IMR-90 (cell line): ENCODE results near the gene CT45A6. TPM values are rescaled to one million over a fixed set of nuclear protein-coding genes. Genes with fewer than 3 reads are reported as not detected.
"Not testable (repeated sequence)": the region's sequence is repeated elsewhere in the genome, so short reads cannot be mapped to it uniquely, and the experiment has no call there.

Source experiments
- ATAC-seq: fragments of 200-7000 bp; cut with Tn5 transposase; 2 replicates; pipeline ENCODE4 v1.9.1; 2020; ENCODE audit warnings: low read depth, mild to moderate bottlenecking, moderate library complexity
- Bru-seq: library from RNA; stranded (reverse); fragments of 400-500 nt; gene quantifications from one replicate; lab custom pipeline; 2021; lab: Mats Ljungman, UMichigan
- BruChase-seq, 2 experiments: library from RNA; stranded (reverse); fragments of 400-500 nt; gene quantifications; one replicate each; lab custom pipeline; 2021; lab: Mats Ljungman, UMichigan
- BruUV-seq: library from RNA; stranded (reverse); fragments of 400-500 nt; replicated peaks from 2 replicates; lab custom pipeline; 2021; lab: Mats Ljungman, UMichigan
- CTCF ChIA-PET: fragments of 300-600 bp; formaldehyde crosslinking; extraction: SDS; loops from one replicate; lab custom pipeline; 2021; ENCODE audit warnings: antibody characterized with exemption; lab: Yijun Ruan, JAX
- POLR2A ChIA-PET: fragments of 300-600 bp; sonication (Branson Sonifier 250); formaldehyde crosslinking; loops from one replicate; lab custom pipeline; 2022; ENCODE audit warnings: antibody characterized with exemption; ENCODE audit not compliant: unreplicated experiment; lab: Charles Lee
- DNase-seq: peaks from one replicate; pipeline ENCODE4 v3.0.0; 2013
- H2AFZ ChIP-seq: replicated peaks from 2 replicates; pipeline ENCODE3; 2013; ENCODE audit warnings: low read length, mild to moderate bottlenecking; ENCODE audit not compliant: poor library complexity
- H2AK5ac ChIP-seq: 2 replicates; pipeline ENCODE4 v1.6.1; 2013; ENCODE audit warnings: low read depth, low read length, inconsistent platforms
- H2AK9ac ChIP-seq: replicated peaks from 2 replicates; pipeline ENCODE3; 2013; ENCODE audit warnings: mild to moderate bottlenecking, low read depth, low read length, moderate library complexity; ENCODE audit not compliant: poor library complexity
- H2BK120ac ChIP-seq: 2 replicates; pipeline ENCODE4 v1.6.1; 2013; ENCODE audit warnings: low read depth, low read length, inconsistent platforms
- H2BK15ac ChIP-seq: 3 replicates; pipeline ENCODE4 v1.6.1; 2013; ENCODE audit warnings: low read depth, low read length, inconsistent platforms
- H2BK20ac ChIP-seq: 2 replicates; pipeline ENCODE4 v1.6.1; 2013; ENCODE audit warnings: low read depth, mild to moderate bottlenecking, inconsistent platforms, low read length, moderate library complexity
- H2BK5ac ChIP-seq: 2 replicates; pipeline ENCODE4 v1.6.1; 2013; ENCODE audit warnings: mild to moderate bottlenecking, low read depth, low read length, inconsistent platforms; ENCODE audit not compliant: poor library complexity, severe bottlenecking
- H3K14ac ChIP-seq: replicated peaks from 2 replicates; pipeline ENCODE4 v1.6.1; 2013; ENCODE audit warnings: low read depth, low read length, inconsistent platforms
- H3K18ac ChIP-seq: 2 replicates; pipeline ENCODE4 v1.6.1; 2013; ENCODE audit warnings: low read depth, low read length, control low read depth
- H3K23ac ChIP-seq: 2 replicates; pipeline ENCODE4 v1.6.1; 2013; ENCODE audit warnings: low read depth, low read length, inconsistent platforms
- H3K27ac ChIP-seq: 2 replicates; pipeline ENCODE4 v1.5.1; 2013; ENCODE audit warnings: mild to moderate bottlenecking, control low read depth, low read length; ENCODE audit not compliant: insufficient read depth
- H3K27me3 ChIP-seq: 2 replicates; pipeline ENCODE4 v1.6.1; 2013; ENCODE audit warnings: low read length; ENCODE audit not compliant: control insufficient read depth, insufficient read depth
- H3K36me3 ChIP-seq: 2 replicates; pipeline ENCODE4 v1.6.1; 2013; ENCODE audit warnings: low read length, mixed read lengths; ENCODE audit not compliant: control insufficient read depth, insufficient read depth
- H3K4ac ChIP-seq: 2 replicates; pipeline ENCODE4 v1.6.1; 2013; ENCODE audit warnings: low read depth, low read length, inconsistent platforms
- H3K4me1 ChIP-seq: 2 replicates; pipeline ENCODE4 v1.6.1; 2013; ENCODE audit warnings: low read length, mixed read lengths; ENCODE audit not compliant: control insufficient read depth, insufficient read depth
- H3K4me2 ChIP-seq: 2 replicates; pipeline ENCODE4 v1.6.1; 2013; ENCODE audit warnings: low read depth, mild to moderate bottlenecking, control low read depth, low read length, moderate library complexity
- H3K4me3 ChIP-seq: 2 replicates; pipeline ENCODE4 v1.5.1; 2013; ENCODE audit warnings: low read depth, mild to moderate bottlenecking, control low read depth, low read length, moderate library complexity; ENCODE audit not compliant: insufficient read depth
- H3K56ac ChIP-seq: 2 replicates; pipeline ENCODE4 v1.6.1; 2013; ENCODE audit warnings: low read length, inconsistent platforms; ENCODE audit not compliant: insufficient read depth; ENCODE audit errors: extremely low read depth
- H3K79me1 ChIP-seq, 2 experiments: 2 replicates each; pipeline ENCODE4 v1.6.1; 2013; ENCODE audit warnings: low read length in 2 of 2, inconsistent platforms in 1 of 2, low read depth in 1 of 2
- H3K9ac ChIP-seq: 2 replicates; pipeline ENCODE4 v1.6.1; 2013; ENCODE audit warnings: low read depth, low read length, control low read depth
- H3K9me1 ChIP-seq: 2 replicates; pipeline ENCODE4 v1.6.1; 2013; ENCODE audit warnings: low read length, inconsistent platforms; ENCODE audit not compliant: insufficient read depth
- H3K9me3 ChIP-seq: 2 replicates; pipeline ENCODE4 v1.6.1; 2013; ENCODE audit warnings: low read length; ENCODE audit not compliant: control insufficient read depth, insufficient read depth
- H4K20me1 ChIP-seq: 2 replicates; pipeline ENCODE4 v1.6.1; 2013; ENCODE audit warnings: low read length, inconsistent platforms; ENCODE audit not compliant: insufficient read depth
- H4K5ac ChIP-seq: 2 replicates; pipeline ENCODE4 v1.6.1; 2013; ENCODE audit warnings: mild to moderate bottlenecking, low read depth, low read length, control low read depth
- H4K8ac ChIP-seq, 2 experiments: 2 replicates each; pipeline ENCODE4 v1.6.1; 2013; ENCODE audit warnings: low read depth in 2 of 2, low read length in 2 of 2, control low read depth in 1 of 2, inconsistent platforms in 1 of 2
- H4K91ac ChIP-seq: 2 replicates; pipeline ENCODE4 v1.6.1; 2013; ENCODE audit warnings: low read depth, low read length, inconsistent platforms; ENCODE audit not compliant: insufficient read depth
- WGBS, 2 experiments: methylation state at CpG; one replicate each; pipeline versions ENCODE4 v1.1.5 to v1.1.7; 2013; ENCODE audit warnings: missing lambda C conversion rate in 2 of 2; ENCODE audit not compliant: insufficient read length in 1 of 2; ENCODE audit errors: extremely low coverage in 2 of 2; 5-methylcytosine and 5-hydroxymethylcytosine counted together
- dilution Hi-C: fragments of 300-500 bp; cut with HindIII; formaldehyde crosslinking; loops from one replicate; pipeline ENCODE4 v1.14.3; 2018; ENCODE audit warnings: low sequenced_read_pairs; ENCODE audit not compliant: unreplicated experiment
- in situ Hi-C: fragments of 300-500 bp; cut with MboI; formaldehyde crosslinking; loops from 3 replicates; pipeline ENCODE4 v1.14.3; 2019; ENCODE audit warnings: low sequenced_read_pairs, inconsistent platforms, mixed read lengths
- intact Hi-C: fragments of 100-400 bp; cut with micrococcal nuclease; formaldehyde crosslinking; loops from 2 replicates; pipeline ENCODE4 v1.10.0; 2022
- long read RNA-seq: library from polyadenylated mRNA; unstranded; transcript quantifications from one replicate; pipeline ENCODE4 v2.0.0, GENCODE V29; 2021; ENCODE audit not compliant: unreplicated experiment
- polyA plus RNA-seq, 3 experiments: library from polyadenylated mRNA; depleted of rRNA; stranded (reverse); fragments of >200 nt; gene quantifications; 2 replicates each; pipeline ENCODE4 v1.2.3, GENCODE V29; 2012; ENCODE audit warnings: low replicate concordance in 1 of 3
- total RNA-seq: library from RNA; depleted of rRNA; stranded (reverse); fragments of >200 nt; gene quantifications from 2 replicates; pipeline ENCODE4 v1.2.3, GENCODE V29; 2012; rRNA removed

Gene CT45A6, protein sequence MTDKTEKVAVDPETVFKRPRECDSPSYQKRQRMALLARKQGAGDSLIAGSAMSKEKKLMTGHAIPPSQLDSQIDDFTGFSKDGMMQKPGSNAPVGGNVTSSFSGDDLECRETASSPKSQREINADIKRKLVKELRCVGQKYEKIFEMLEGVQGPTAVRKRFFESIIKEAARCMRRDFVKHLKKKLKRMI
- not detected in 2 replicates for total RNA-seq
- not detected in 2 replicates for polyA plus RNA-seq (2012; rRNA removed)
- not detected in 2 replicates for polyA plus RNA-seq (2012; cell fraction: cytosol; rRNA removed)
- not detected in 2 replicates for polyA plus RNA-seq (2012; cell fraction: nucleus; rRNA removed; ENCODE audit: low replicate concordance)
- Bru-seq, nascent RNA: not detected
- BruChase-seq, experiment 1, labeled RNA remaining after a 6-hour chase: not detected
- BruChase-seq, experiment 2, labeled RNA remaining after a 2-hour chase: not detected
- long read RNA-seq: 0 reads

DNA sequence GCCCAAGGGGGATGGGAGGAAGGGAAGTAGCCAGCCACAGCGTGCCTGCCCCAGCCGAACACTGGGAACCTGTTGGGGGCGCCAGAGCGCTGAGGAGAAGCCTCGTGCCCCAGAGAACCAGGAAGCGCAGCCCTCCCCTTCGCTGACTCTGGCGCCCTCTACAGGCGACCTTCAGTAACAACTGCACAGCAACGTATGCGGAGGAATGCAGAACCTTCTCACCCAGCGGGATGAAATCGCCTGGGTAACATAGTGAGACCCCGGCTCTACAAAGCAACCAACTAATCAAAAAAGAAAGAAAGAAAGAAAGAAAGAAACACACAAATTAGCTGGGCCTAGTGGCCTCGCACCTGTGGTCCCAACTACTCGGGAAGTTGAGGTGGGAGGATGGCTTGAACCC lies at the start of gene CT45A6:
Gene CT45A6 (minus strand): TSS at position 101 of the 400 bp plus-strand sequence. CDS start 3,794 bp downstream, outside the sequence.
- H4K5ac ChIP-seq, H3K27me3 ChIP-seq, H2BK20ac ChIP-seq, H3K4me2 ChIP-seq, ATAC-seq, H3K36me3 ChIP-seq, in situ Hi-C loops, H3K14ac ChIP-seq, CTCF ChIA-PET, H3K18ac ChIP-seq, H3K4ac ChIP-seq, H3K4me1 ChIP-seq, H4K20me1 ChIP-seq, DNase-seq, H2BK120ac ChIP-seq, H3K9me3 ChIP-seq, H2AK5ac ChIP-seq, H4K91ac ChIP-seq, H2BK5ac ChIP-seq, H4K8ac ChIP-seq, H3K79me1 ChIP-seq, H3K9ac ChIP-seq, BruUV-seq, H3K27ac ChIP-seq, intact Hi-C loops, H3K23ac ChIP-seq, H3K9me1 ChIP-seq, H3K4me3 ChIP-seq, POLR2A ChIA-PET, H2AK9ac ChIP-seq, H2AFZ ChIP-seq, dilution Hi-C loops, H2BK15ac ChIP-seq, H3K56ac ChIP-seq: not testable (repeated sequence)
- no CpG with 5 or more reads among the region's 16 CpGs for WGBS, 2 experiments

DNA sequence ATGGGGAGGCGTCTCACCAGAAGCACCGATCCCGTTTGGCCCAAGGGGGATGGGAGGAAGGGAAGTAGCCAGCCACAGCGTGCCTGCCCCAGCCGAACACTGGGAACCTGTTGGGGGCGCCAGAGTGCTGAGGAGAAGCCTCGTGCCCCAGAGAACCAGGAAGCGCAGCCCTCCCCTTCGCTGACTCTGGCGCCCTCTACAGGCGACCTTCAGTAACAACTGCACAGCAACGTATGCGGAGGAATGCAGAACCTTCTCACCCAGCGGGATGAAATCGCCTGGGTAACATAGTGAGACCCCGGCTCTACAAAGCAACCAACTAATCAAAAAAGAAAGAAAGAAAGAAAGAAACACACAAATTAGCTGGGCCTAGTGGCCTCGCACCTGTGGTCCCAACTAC lies 34.6 kb upstream of the CT45A6 start, which contains the start of gene CT45A7:
Gene CT45A7 (minus strand): TSS at position 101 of the 400 bp plus-strand sequence. CDS start 3,747 bp downstream, outside the sequence.
- H2AK5ac ChIP-seq, H3K4ac ChIP-seq, intact Hi-C loops, H3K18ac ChIP-seq, H2AFZ ChIP-seq, H3K23ac ChIP-seq, H3K79me1 ChIP-seq, H3K9ac ChIP-seq, H3K4me2 ChIP-seq, H2AK9ac ChIP-seq, H3K56ac ChIP-seq, dilution Hi-C loops, H2BK20ac ChIP-seq, H4K5ac ChIP-seq, CTCF ChIA-PET, H3K9me1 ChIP-seq, DNase-seq, H3K14ac ChIP-seq, POLR2A ChIA-PET, H3K9me3 ChIP-seq, H3K4me3 ChIP-seq, BruUV-seq, H3K27ac ChIP-seq, H3K27me3 ChIP-seq, H4K20me1 ChIP-seq, H2BK15ac ChIP-seq, H3K4me1 ChIP-seq, H2BK5ac ChIP-seq, ATAC-seq, H4K8ac ChIP-seq, H4K91ac ChIP-seq, H3K36me3 ChIP-seq, H2BK120ac ChIP-seq, in situ Hi-C loops: not testable (repeated sequence)
- no CpG with 5 or more reads among the region's 17 CpGs for WGBS, 2 experiments
